MM.1S (cell line): ENCODE data around the gene GAK.

ENCODE experiments used
- DNase-seq: peaks from one replicate; pipeline ENCODE4 v3.0.0-alpha.2; 2015
- H2AFZ ChIP-seq: fragments of 300-600 bp; sonication (generic); 2 replicates; pipeline ENCODE4 v1.6.0; 2016; ENCODE audit warnings: antibody characterized with exemption, low read length
- H3F3A ChIP-seq: fragments of 300-600 bp; sonication (generic); 2 replicates; pipeline ENCODE4 v1.6.1; 2016; ENCODE audit warnings: mild to moderate bottlenecking, antibody characterized with exemption, low read length, moderate library complexity, mixed read lengths; ENCODE audit not compliant: insufficient read depth
- H3K27ac ChIP-seq: fragments of 300-600 bp; sonication (generic); 2 replicates; pipeline ENCODE4 v1.5.1; 2016; ENCODE audit warnings: mild to moderate bottlenecking, low read length
- H3K27me3 ChIP-seq: fragments of 300-600 bp; sonication (generic); replicated peaks from 2 replicates; pipeline ENCODE4 v1.6.0; 2016; ENCODE audit warnings: low read length; ENCODE audit not compliant: insufficient read depth
- H3K36me3 ChIP-seq: fragments of 300-600 bp; sonication (generic); replicated peaks from 2 replicates; pipeline ENCODE4 v1.6.1; 2016; ENCODE audit warnings: mild to moderate bottlenecking, low read length, mixed read lengths; ENCODE audit not compliant: insufficient read depth
- H3K4me1 ChIP-seq: fragments of 300-600 bp; sonication (generic); 2 replicates; pipeline ENCODE4 v1.6.1; 2016; ENCODE audit warnings: low read length, mixed read lengths
- H3K4me2 ChIP-seq: fragments of 300-600 bp; sonication (generic); 2 replicates; pipeline ENCODE4 v1.6.0; 2016; ENCODE audit warnings: low read depth, low read length
- H3K4me3 ChIP-seq: fragments of 300-600 bp; sonication (generic); 2 replicates; pipeline ENCODE4 v1.5.1; 2016; ENCODE audit warnings: low read length, mixed read lengths
- H3K79me2 ChIP-seq: fragments of 300-600 bp; sonication (generic); 2 replicates; pipeline ENCODE4 v1.6.1; 2016; ENCODE audit warnings: mixed run types, low read length, mixed read lengths
- H3K9ac ChIP-seq: fragments of 300-600 bp; sonication (generic); 2 replicates; pipeline ENCODE4 v1.6.1; 2016; ENCODE audit warnings: low read length, mixed read lengths
- H3K9me2 ChIP-seq: fragments of 300-600 bp; sonication (generic); replicated peaks from 2 replicates; pipeline ENCODE4 v1.6.1; 2016; ENCODE audit warnings: mild to moderate bottlenecking, low read length, mixed read lengths; ENCODE audit not compliant: insufficient read depth
- H3K9me3 ChIP-seq: fragments of 300-600 bp; sonication (generic); replicated peaks from 2 replicates; pipeline ENCODE4 v1.6.1; 2016; ENCODE audit warnings: mild to moderate bottlenecking, low read length, mixed read lengths; ENCODE audit not compliant: insufficient read depth
- H4K20me1 ChIP-seq: fragments of 300-600 bp; sonication (generic); 2 replicates; pipeline ENCODE4 v1.6.1; 2016; ENCODE audit warnings: mild to moderate bottlenecking, low read length, moderate library complexity, mixed read lengths; ENCODE audit not compliant: insufficient read depth
- CTCF ChIP-seq: fragments of 300-600 bp; sonication (generic); IDR thresholded peaks from 2 replicates; pipeline ENCODE4 v1.5.1; 2016; ENCODE audit warnings: antibody characterized with exemption, low read length, mixed read lengths
- EZH2 ChIP-seq: fragments of 300-600 bp; sonication (generic); optimal IDR thresholded peaks from 2 replicates; pipeline ENCODE3; 2017; ENCODE audit warnings: low read depth, mild to moderate bottlenecking, antibody characterized with exemption, low read length, mixed read lengths
- EZH2phosphoT487 ChIP-seq: fragments of 300-600 bp; sonication (generic); IDR thresholded peaks from 2 replicates; pipeline ENCODE4 v1.6.1; 2018; ENCODE audit warnings: antibody characterized with exemption, low read length

Gene GAK

GRCh38 chr4:820230-821172, 111.6 kb downstream of the GAK start:
- Histone ChIP-seq H3K9me3 (no peaks in the 10 kb centered on the region), H4K20me1 (no peaks in the 10 kb centered on the region), H3K36me3 (no peaks in the 10 kb centered on the region), H3K27me3 (no peaks in the 10 kb centered on the region), H3F3A (no peaks in the 10 kb centered on the region), H3K4me2 (no peak overlapping the region), H3K4me3 (no peak overlapping the region), H2AFZ (no peak overlapping the region), H3K9me2 (no peaks in the 10 kb centered on the region), H3K9ac (no peak overlapping the region), H3K4me1 (no peaks in the 10 kb centered on the region), H3K27ac (no peak overlapping the region), H3K79me2 (no peaks in the 10 kb centered on the region)
- DNase-seq = no peak
- TF ChIP-seq CTCF (no peak), EZH2phosphoT487 (no peak), EZH2 (no peak)

DNA sequence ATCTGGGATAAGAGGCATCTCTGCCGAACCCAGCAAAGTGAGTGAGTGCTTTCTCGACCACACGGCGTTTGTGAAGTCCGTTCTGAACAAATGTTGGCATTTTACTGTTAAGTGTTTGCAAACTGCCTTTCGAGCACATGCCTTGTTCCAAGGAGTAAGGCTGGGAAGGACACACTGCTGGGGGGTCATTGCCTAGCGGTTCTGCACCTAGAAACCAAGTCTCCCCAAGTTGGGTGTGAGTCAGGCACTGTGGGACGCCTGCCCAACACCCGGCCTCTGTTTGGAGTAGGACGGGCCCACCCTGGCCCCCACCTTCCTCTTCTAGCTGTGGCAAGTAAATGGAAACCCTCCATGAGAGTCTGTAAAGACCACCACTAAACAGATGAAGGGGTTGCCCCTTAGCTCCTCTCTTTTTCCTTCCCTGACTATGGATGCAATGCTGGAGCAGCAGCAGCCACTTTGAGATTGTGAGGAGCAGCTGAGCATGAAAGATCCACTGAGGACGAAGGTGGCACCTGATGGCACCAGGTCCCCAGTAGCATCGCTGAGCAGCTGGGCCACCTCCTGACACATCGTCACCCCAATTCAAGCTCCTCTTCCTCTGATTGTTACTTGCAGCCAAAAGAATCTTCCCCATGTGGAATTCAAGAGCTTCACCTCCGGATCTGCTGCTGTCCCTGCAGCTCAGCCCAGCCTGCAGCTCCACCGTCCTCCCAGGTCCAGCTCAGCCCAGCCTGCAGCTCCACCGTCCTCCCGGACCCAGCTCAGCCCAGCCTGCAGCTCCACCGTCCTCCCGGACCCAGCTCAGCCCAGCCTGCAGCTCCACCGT, 112.5 kb downstream of the GAK start:
- DNase-seq = no peak
- TF ChIP-seq CTCF = no peak
- TF ChIP-seq EZH2 = no peak
- TF ChIP-seq EZH2phosphoT487 = no peak
- Histone ChIP-seq H3K4me3 (no peak overlapping the region), H3K4me2 (no peak overlapping the region), H3K27ac (no peak overlapping the region), H3K36me3 (no peaks in the 10 kb centered on the region), H3K27me3 (no peaks in the 10 kb centered on the region), H3K9me3 (no peaks in the 10 kb centered on the region), H3K9ac (no peak overlapping the region), H3K79me2 (no peaks in the 10 kb centered on the region), H3F3A (no peaks in the 10 kb centered on the region), H4K20me1 (no peaks in the 10 kb centered on the region), H3K4me1 (no peaks in the 10 kb centered on the region), H3K9me2 (no peaks in the 10 kb centered on the region), H2AFZ (no peak overlapping the region)

DNA sequence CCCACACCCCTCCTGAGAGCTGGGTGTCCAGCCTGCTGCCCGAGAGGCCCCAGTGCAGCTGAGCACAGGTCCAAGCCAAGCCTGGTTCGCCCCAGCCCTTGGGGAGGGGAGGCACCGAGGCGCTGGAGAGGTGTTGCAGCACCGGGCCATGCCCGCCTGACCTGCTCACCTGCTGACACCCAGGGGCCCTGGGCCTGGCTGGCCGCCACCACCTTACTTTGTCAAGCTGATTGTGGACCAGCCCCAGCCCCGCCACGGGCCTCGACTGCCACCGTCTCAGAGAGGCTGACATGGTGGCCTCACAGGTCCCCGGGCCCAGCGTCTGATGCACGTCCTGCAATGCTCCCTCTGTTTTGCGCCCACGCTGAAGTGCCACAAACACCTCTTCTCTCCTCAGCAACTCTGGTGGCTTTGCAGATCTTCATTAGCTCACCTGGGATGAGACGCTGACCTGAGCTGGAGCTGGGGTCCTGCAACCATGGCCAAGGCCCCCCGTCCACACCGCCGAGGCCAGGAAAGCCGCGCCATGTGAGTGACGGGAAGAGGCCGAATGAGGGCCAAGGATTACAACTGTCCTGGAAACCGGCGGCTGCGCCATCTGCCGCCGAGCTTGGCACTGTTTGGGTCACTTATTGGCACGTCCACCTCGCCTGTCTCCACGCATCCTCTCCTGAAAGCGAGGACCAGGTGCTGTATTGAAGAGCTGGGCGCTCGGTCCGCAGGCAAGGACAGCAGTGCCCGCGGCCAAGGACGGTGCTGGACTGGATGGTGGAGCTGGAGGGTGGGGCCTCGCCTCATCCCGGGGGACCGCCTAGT, 113.8 kb downstream of the GAK start:
- Histone ChIP-seq H3K4me3 (no peak overlapping the region), H2AFZ (no peak overlapping the region), H3K9me3 (no peaks in the 10 kb centered on the region), H3K27ac (no peak overlapping the region), H3K36me3 (no peaks in the 10 kb centered on the region), H3K9ac (no peak overlapping the region), H3K79me2 (no peaks in the 10 kb centered on the region), H3K27me3 (no peaks in the 10 kb centered on the region), H3F3A (no peaks in the 10 kb centered on the region), H3K4me2 (no peak overlapping the region), H3K9me2 (no peaks in the 10 kb centered on the region), H3K4me1 (no peaks in the 10 kb centered on the region), H4K20me1 (no peaks in the 10 kb centered on the region)
- no peak for TF ChIP-seq EZH2
- no peak for TF ChIP-seq EZH2phosphoT487
- TF ChIP-seq CTCF = no peak
- DNase-seq = no peak
